ENCODE data around the gene GBX2. TPM values are rescaled to one million over a fixed set of nuclear protein-coding genes. Genes with fewer than 3 reads are reported as not detected.

GBX2 gene
- total and polyA plus RNA-seq, 2 of the 13 experiments (the other 11 are each of a cell fraction or from before 2014, with no cell fraction given) = not detected

- TF ChIP-seq ZNF691 (CRISPR knock-in tag; IDR thresholded peaks at IDR 0.05; ENCODE audit: borderline replicate concordance, low read depth) (no peak), ZNF580 (CRISPR knock-in tag; IDR thresholded peaks at IDR 0.05; ENCODE audit: borderline replicate concordance, low read depth) (no peak), ZNF737 (CRISPR knock-in tag; IDR thresholded peaks at IDR 0.05; ENCODE audit: borderline replicate concordance) (no peak), TMF1 (CRISPR knock-in tag; IDR thresholded peaks at IDR 0.05; ENCODE audit: low read depth) (no peak), ZNF282 (IDR thresholded peaks at IDR 0.05; ENCODE audit: partially characterized antibody) (no peak), HMGA1 (CRISPR knock-in tag; conservative IDR thresholded peaks at IDR 0.05) (no peak), SALL1 (CRISPR knock-in tag; IDR thresholded peaks at IDR 0.05) (no peak), DPF2 (CRISPR knock-in tag; IDR thresholded peaks at IDR 0.05; ENCODE audit: borderline replicate concordance, low read depth) (no peak), KAT7 (CRISPR knock-in tag; IDR thresholded peaks at IDR 0.05; ENCODE audit: borderline replicate concordance) (no peak)
These were observed 32.2 kb upstream of the GBX2 start (continued) for GRCh38 chr2:236200378-236200777.

- intact Hi-C loops (cut with micrococcal nuclease; ENCODE audit: unreplicated experiment) = no loop called here
- FAIRE-seq = no peak
- no peaks in the 10 kb centered on the region for H3K9me3 ChIP-seq (ENCODE audit: low read length)
These were observed 28.2 kb upstream of the GBX2 start for GRCh38 chr2:236196366-236196765.

More at GRCh38 chr2:236196366-236196765, 28.2 kb upstream of the GBX2 start:
- no peaks in the 10 kb centered on the region for H3K79me2 ChIP-seq (ENCODE audit: insufficient read depth, low read length)
- H2AFZ ChIP-seq (ENCODE audit: low read length) = no peak overlapping the region
- ChIA-PET CTCF (ENCODE audit: low intra/inter-chr PET ratio, low total read pairs) (no interaction called here), POLR2A (no interaction called here)
- no TSS peak for BruUV-seq (replicated peaks)
- no peaks in the 10 kb centered on the region for H4K20me1 ChIP-seq (ENCODE audit: insufficient read depth, low read length)
- no peaks in the 10 kb centered on the region for H3K36me3 ChIP-seq (replicated peaks in 1 of 2; ENCODE audit: control insufficient read depth in 1 of 2, insufficient read depth in 2 of 2, low read length in 2 of 2)
- H3K4me3 ChIP-seq (replicated peaks in 1 of 3; ENCODE audit: insufficient read depth in 1 of 3, low read depth in 2 of 3, low read length in 3 of 3) = no peak overlapping the region
- H3K4me2 ChIP-seq (ENCODE audit: low read depth, low read length) = no peak overlapping the region
- H3K27ac ChIP-seq (ENCODE audit: extremely low read length, insufficient read depth, low read length) = no peak overlapping the region
- ATAC-seq (no peak), DNase-seq (ENCODE audit: low spot score) (no peak)
- no peak for TF ChIP-seq ATF5 (CRISPR knock-in tag; IDR thresholded peaks at IDR 0.05; ENCODE audit: low read depth)
- no peak for TF ChIP-seq SIX1 (CRISPR knock-in tag; IDR thresholded peaks at IDR 0.05; ENCODE audit: borderline replicate concordance)
- TF ChIP-seq NBN (conservative IDR thresholded peaks at IDR 0.05) = no peak
- no peak for TF ChIP-seq REPIN1 (CRISPR knock-in tag; IDR thresholded peaks at IDR 0.05; ENCODE audit: borderline replicate concordance, low read depth)
- no peak for TF ChIP-seq MED1 (CRISPR knock-in tag; IDR thresholded peaks at IDR 0.05)
- peaks cover 7 to 38% of the 10 kb centered on the region in 2 experiments; a peak in 4 of 5 replicates for H3K27me3 ChIP-seq (ENCODE audit: control insufficient read depth in 1 of 2, insufficient read depth in 2 of 2, low read length in 2 of 2)
- in situ Hi-C loops (cut with HindIII; ENCODE audit: extremely low pct_ligation_motif_present, low pct_unique_long_range_greater_than_20kb) = no loop called here
- WGBS (ENCODE audit: low lambda C conversion rate) = 19% methylated on average over 7 of the region's 7 CpGs
- no peaks in the 10 kb centered on the region for H3K4me1 ChIP-seq (ENCODE audit: insufficient read depth, low read length)
- H3K9ac ChIP-seq (ENCODE audit: insufficient read depth, low read depth, low read length) = no peak overlapping the region
